Measurements from ENCODE around the gene EFCC1.

Gene EFCC1

GRCh38 chr3:129056451-129057173 lies 55.5 kb downstream of the EFCC1 start:
- Histone ChIP-seq H3K27ac (ENCODE audit: low read depth, low read length) (no peak overlapping the region), H3K4ac (ENCODE audit: low read depth, low read length) (no peak overlapping the region), H3K79me2 (ENCODE audit: control insufficient read depth, insufficient read depth, low read length, poor library complexity) (peaks cover 2% of the 10 kb centered on the region), H3K9ac (ENCODE audit: low read length) (no peak overlapping the region), H3K36me3 (ENCODE audit: control insufficient read depth in 1 of 2, insufficient read depth in 2 of 2, low read length in 2 of 2) (no peaks in the 10 kb centered on the region), H3K79me1 (ENCODE audit: low read length) (no peaks in the 10 kb centered on the region), H2AFZ (ENCODE audit: insufficient read depth, low read length, poor library complexity) (no peak overlapping the region), H3K18ac (ENCODE audit: low read length) (no peak overlapping the region), H3K4me2 (ENCODE audit: low read length) (no peak overlapping the region), H2BK12ac (ENCODE audit: low read length) (no peak overlapping the region), H3K9me3 (ENCODE audit: insufficient read depth, low read depth, low read length) (peaks cover under 1% of the 10 kb centered on the region), H3K23ac (ENCODE audit: low read length) (no peak overlapping the region), H3K4me1 (ENCODE audit: control insufficient read depth in 1 of 2, insufficient read depth in 2 of 2, low read length in 2 of 2) (no peaks in the 10 kb centered on the region), H2BK5ac (ENCODE audit: low read depth, low read length, poor library complexity) (no peak overlapping the region), H4K12ac (ENCODE audit: low read depth, low read length) (no peak overlapping the region), H3K4me3 (ENCODE audit: low read depth, low read length) (no peak overlapping the region), H2AK5ac (ENCODE audit: low read length) (no peak overlapping the region), H2BK120ac (ENCODE audit: insufficient read depth, low read length, poor library complexity) (no peak overlapping the region), H3K27me3 (ENCODE audit: insufficient read depth, low read length) (no peaks in the 10 kb centered on the region), H4K8ac (ENCODE audit: low read depth, low read length) (no peak overlapping the region), H4K91ac (ENCODE audit: low read depth, low read length) (no peak overlapping the region), H3K14ac (ENCODE audit: low read length) (no peak overlapping the region)
- DNase-seq: no peak
- WGBS (ENCODE audit: extremely low coverage, insufficient coverage, insufficient read length): no CpG with 5 or more reads among the region's 9 CpGs

GRCh38 chr3:129057249-129057648 lies 56.1 kb downstream of the EFCC1 start:
- no peak overlapping the region for H3K4ac ChIP-seq (ENCODE audit: low read depth, low read length)
- no CpG with 5 or more reads among the region's 4 CpGs for WGBS (ENCODE audit: extremely low coverage, insufficient coverage, insufficient read length)
- no peaks in the 10 kb centered on the region for H3K4me1 ChIP-seq (ENCODE audit: control insufficient read depth in 1 of 2, insufficient read depth in 2 of 2, low read length in 2 of 2)
- no peak overlapping the region for H3K9ac ChIP-seq (ENCODE audit: low read length)
- no peak overlapping the region for H4K12ac ChIP-seq (ENCODE audit: low read depth, low read length)
- no peak overlapping the region for H3K18ac ChIP-seq (ENCODE audit: low read length)
- H4K91ac ChIP-seq (ENCODE audit: low read depth, low read length): no peak overlapping the region
- H3K27me3 ChIP-seq (ENCODE audit: insufficient read depth, low read length): no peaks in the 10 kb centered on the region
- no peak overlapping the region for H3K27ac ChIP-seq (ENCODE audit: low read depth, low read length)
- H3K79me2 ChIP-seq (ENCODE audit: control insufficient read depth, insufficient read depth, low read length, poor library complexity): peaks cover 2% of the 10 kb centered on the region
- no peak overlapping the region for H3K23ac ChIP-seq (ENCODE audit: low read length)
- H4K8ac ChIP-seq (ENCODE audit: low read depth, low read length): no peak overlapping the region
- H3K9me3 ChIP-seq (ENCODE audit: insufficient read depth, low read depth, low read length): peaks cover 2% of the 10 kb centered on the region
- H3K36me3 ChIP-seq (ENCODE audit: control insufficient read depth in 1 of 2, insufficient read depth in 2 of 2, low read length in 2 of 2): no peaks in the 10 kb centered on the region
- no peak overlapping the region for H3K4me2 ChIP-seq (ENCODE audit: low read length)
- no peak overlapping the region for H2BK12ac ChIP-seq (ENCODE audit: low read length)
- H3K4me3 ChIP-seq (ENCODE audit: low read depth, low read length): no peak overlapping the region
- H3K79me1 ChIP-seq (ENCODE audit: low read length): no peaks in the 10 kb centered on the region
- no peak overlapping the region for H2AFZ ChIP-seq (ENCODE audit: insufficient read depth, low read length, poor library complexity)
- DNase-seq: no peak
- no peak overlapping the region for H2AK5ac ChIP-seq (ENCODE audit: low read length)
- H2BK120ac ChIP-seq (ENCODE audit: insufficient read depth, low read length, poor library complexity): no peak overlapping the region
- H3K14ac ChIP-seq (ENCODE audit: low read length): no peak overlapping the region
- no peak overlapping the region for H2BK5ac ChIP-seq (ENCODE audit: low read depth, low read length, poor library complexity)

- H3K4me1 ChIP-seq (ENCODE audit: control insufficient read depth in 1 of 2, insufficient read depth in 2 of 2, low read length in 2 of 2): no peaks in the 10 kb centered on the region
- H3K23ac ChIP-seq (ENCODE audit: low read length): no peak overlapping the region
- no peak overlapping the region for H4K12ac ChIP-seq (ENCODE audit: low read depth, low read length)
- no peak overlapping the region for H3K4me3 ChIP-seq (ENCODE audit: low read depth, low read length)
- no peak overlapping the region for H3K9ac ChIP-seq (ENCODE audit: low read length)
- H2BK5ac ChIP-seq (ENCODE audit: low read depth, low read length, poor library complexity): no peak overlapping the region
- no peak overlapping the region for H3K18ac ChIP-seq (ENCODE audit: low read length)
- H3K14ac ChIP-seq (ENCODE audit: low read length): no peak overlapping the region
- H3K27me3 ChIP-seq (ENCODE audit: insufficient read depth, low read length): no peaks in the 10 kb centered on the region
- no peak for DNase-seq
- H2AFZ ChIP-seq (ENCODE audit: insufficient read depth, low read length, poor library complexity): no peak overlapping the region
- no peak overlapping the region for H2BK120ac ChIP-seq (ENCODE audit: insufficient read depth, low read length, poor library complexity)
- H2AK5ac ChIP-seq (ENCODE audit: low read length): no peak overlapping the region
- H3K4ac ChIP-seq (ENCODE audit: low read depth, low read length): no peak overlapping the region
- H3K36me3 ChIP-seq (ENCODE audit: control insufficient read depth in 1 of 2, insufficient read depth in 2 of 2, low read length in 2 of 2): no peaks in the 10 kb centered on the region
- H3K27ac ChIP-seq (ENCODE audit: low read depth, low read length): no peak overlapping the region
- WGBS (ENCODE audit: extremely low coverage, insufficient coverage, insufficient read length): no CpG with 5 or more reads among the region's 4 CpGs
- peaks cover 2% of the 10 kb centered on the region for H3K9me3 ChIP-seq (ENCODE audit: insufficient read depth, low read depth, low read length)
- H4K8ac ChIP-seq (ENCODE audit: low read depth, low read length): no peak overlapping the region
- H3K4me2 ChIP-seq (ENCODE audit: low read length): no peak overlapping the region
- H3K79me1 ChIP-seq (ENCODE audit: low read length): no peaks in the 10 kb centered on the region
- no peak overlapping the region for H4K91ac ChIP-seq (ENCODE audit: low read depth, low read length)
- no peak overlapping the region for H2BK12ac ChIP-seq (ENCODE audit: low read length)
- peaks cover 2% of the 10 kb centered on the region for H3K79me2 ChIP-seq (ENCODE audit: control insufficient read depth, insufficient read depth, low read length, poor library complexity)
Observed at GRCh38 chr3:129058441-129059200, 57.5 kb downstream of the EFCC1 start.

GRCh38 chr3:129059311-129059958 lies 58.3 kb downstream of the EFCC1 start:
- Histone ChIP-seq H2BK12ac (ENCODE audit: low read length) (no peak overlapping the region), H2BK5ac (ENCODE audit: low read depth, low read length, poor library complexity) (no peak overlapping the region), H4K8ac (ENCODE audit: low read depth, low read length) (no peak overlapping the region), H3K4me3 (ENCODE audit: low read depth, low read length) (no peak overlapping the region), H3K4me1 (ENCODE audit: control insufficient read depth in 1 of 2, insufficient read depth in 2 of 2, low read length in 2 of 2) (no peaks in the 10 kb centered on the region), H3K14ac (ENCODE audit: low read length) (no peak overlapping the region), H4K12ac (ENCODE audit: low read depth, low read length) (no peak overlapping the region), H3K18ac (ENCODE audit: low read length) (no peak overlapping the region), H3K4me2 (ENCODE audit: low read length) (no peak overlapping the region), H3K79me2 (ENCODE audit: control insufficient read depth, insufficient read depth, low read length, poor library complexity) (peaks cover 2% of the 10 kb centered on the region), H3K27ac (ENCODE audit: low read depth, low read length) (no peak overlapping the region), H3K23ac (ENCODE audit: low read length) (no peak overlapping the region), H3K9me3 (ENCODE audit: insufficient read depth, low read depth, low read length) (peaks cover 2% of the 10 kb centered on the region), H3K27me3 (ENCODE audit: insufficient read depth, low read length) (no peaks in the 10 kb centered on the region), H2AK5ac (ENCODE audit: low read length) (no peak overlapping the region), H3K4ac (ENCODE audit: low read depth, low read length) (no peak overlapping the region), H3K79me1 (ENCODE audit: low read length) (no peaks in the 10 kb centered on the region), H4K91ac (ENCODE audit: low read depth, low read length) (no peak overlapping the region), H2BK120ac (ENCODE audit: insufficient read depth, low read length, poor library complexity) (no peak overlapping the region), H3K9ac (ENCODE audit: low read length) (no peak overlapping the region), H3K36me3 (ENCODE audit: control insufficient read depth in 1 of 2, insufficient read depth in 2 of 2, low read length in 2 of 2) (no peaks in the 10 kb centered on the region), H2AFZ (ENCODE audit: insufficient read depth, low read length, poor library complexity) (no peak overlapping the region)
- WGBS (ENCODE audit: extremely low coverage, insufficient coverage, insufficient read length): no CpG with 5 or more reads among the region's 11 CpGs
- no peak for DNase-seq

Data from trophoblast cell (in vitro differentiated cells and primary cell).